Spleen (tissue), 7 donors: ENCODE data around the gene KDM2B.

Source experiments
- CTCF ChIP-seq, 11 experiments: fragments of 200-600 bp in 7 of 11; fragments of 450-650 bp in 4 of 11; sonication (generic) in 4 of 11; IDR thresholded peaks in 8 of 11; conservative IDR thresholded peaks in 3 of 11; 1 replicate in 7 of 11; 2 replicates in 4 of 11; pipeline versions ENCODE4 v1.4.0 to v1.8.0; 2016 to 2021; ENCODE audit warnings: antibody characterized with exemption in 11 of 11, inconsistent platforms in 4 of 11, mild to moderate bottlenecking in 1 of 11
- POLR2AphosphoS5 ChIP-seq, 3 donors: sonication (generic); formaldehyde crosslinking; IDR thresholded peaks; one replicate each; pipeline ENCODE4 v1.5.1; 2017; ENCODE audit warnings: antibody characterized with exemption in 3 of 3
- donor health status: DM: no; HTN: no; CAD: no; lungs with moderate emphysema.
- donor health status: DM: no; HTN: no; CAD: no.
- donor health status: DM: no; HTN: no; CAD: no.

DNA sequence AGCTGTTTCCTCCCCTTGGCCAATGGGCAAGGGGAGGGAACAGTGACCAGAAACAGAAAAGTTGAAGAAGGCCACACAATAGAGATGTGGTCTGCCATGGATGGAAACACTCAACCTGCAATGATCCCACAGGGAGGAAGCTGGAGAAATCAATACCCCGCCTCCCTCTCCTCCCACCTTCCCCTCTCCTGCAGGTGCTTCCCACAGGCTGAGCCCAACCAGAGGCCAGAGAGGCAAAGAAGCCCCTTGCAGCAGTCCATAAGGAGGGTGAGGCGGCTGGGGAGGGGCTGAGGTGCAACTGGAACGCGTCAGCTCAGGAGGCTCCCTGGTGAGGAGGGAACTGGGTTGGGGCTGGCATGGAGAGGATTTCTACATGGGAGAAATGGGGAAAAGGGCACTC lies 96.9 kb downstream of the KDM2B start:
- no peak for TF ChIP-seq CTCF (IDR thresholded peaks at IDR 0.05 in 8 of 11, conservative IDR thresholded peaks at IDR 0.05 in 3 of 11)
- TF ChIP-seq POLR2AphosphoS5 (IDR thresholded peaks at IDR 0.05), result no peak
